ENCODE data around the gene RBPJ.
"Not testable (repeated sequence)": the region's sequence is repeated elsewhere in the genome, so short reads cannot be mapped to it uniquely, and the experiment has no call there.

The RBPJ gene

DNA sequence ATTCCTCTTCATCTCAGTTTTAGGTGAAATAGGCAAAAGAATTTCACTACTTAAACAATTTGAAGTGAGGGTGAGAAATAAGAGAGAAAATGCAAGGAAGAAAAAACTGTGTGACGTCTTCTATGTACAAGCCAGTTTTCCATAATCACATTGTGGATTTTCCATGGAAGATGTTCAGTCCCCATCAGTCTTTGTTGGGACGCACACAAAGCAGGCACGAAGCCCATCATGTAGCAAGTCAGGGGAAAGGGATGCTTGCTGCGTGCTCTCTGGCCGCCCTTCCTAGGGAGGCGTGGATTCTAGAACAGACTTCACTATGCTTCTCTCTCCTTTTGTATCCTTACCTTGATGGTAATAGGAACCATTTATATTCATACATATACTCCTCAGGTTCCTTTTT lies 54.7 kb downstream of the RBPJ start:
- DNase-seq (ENCODE audit: low read depth): no peak

DNA sequence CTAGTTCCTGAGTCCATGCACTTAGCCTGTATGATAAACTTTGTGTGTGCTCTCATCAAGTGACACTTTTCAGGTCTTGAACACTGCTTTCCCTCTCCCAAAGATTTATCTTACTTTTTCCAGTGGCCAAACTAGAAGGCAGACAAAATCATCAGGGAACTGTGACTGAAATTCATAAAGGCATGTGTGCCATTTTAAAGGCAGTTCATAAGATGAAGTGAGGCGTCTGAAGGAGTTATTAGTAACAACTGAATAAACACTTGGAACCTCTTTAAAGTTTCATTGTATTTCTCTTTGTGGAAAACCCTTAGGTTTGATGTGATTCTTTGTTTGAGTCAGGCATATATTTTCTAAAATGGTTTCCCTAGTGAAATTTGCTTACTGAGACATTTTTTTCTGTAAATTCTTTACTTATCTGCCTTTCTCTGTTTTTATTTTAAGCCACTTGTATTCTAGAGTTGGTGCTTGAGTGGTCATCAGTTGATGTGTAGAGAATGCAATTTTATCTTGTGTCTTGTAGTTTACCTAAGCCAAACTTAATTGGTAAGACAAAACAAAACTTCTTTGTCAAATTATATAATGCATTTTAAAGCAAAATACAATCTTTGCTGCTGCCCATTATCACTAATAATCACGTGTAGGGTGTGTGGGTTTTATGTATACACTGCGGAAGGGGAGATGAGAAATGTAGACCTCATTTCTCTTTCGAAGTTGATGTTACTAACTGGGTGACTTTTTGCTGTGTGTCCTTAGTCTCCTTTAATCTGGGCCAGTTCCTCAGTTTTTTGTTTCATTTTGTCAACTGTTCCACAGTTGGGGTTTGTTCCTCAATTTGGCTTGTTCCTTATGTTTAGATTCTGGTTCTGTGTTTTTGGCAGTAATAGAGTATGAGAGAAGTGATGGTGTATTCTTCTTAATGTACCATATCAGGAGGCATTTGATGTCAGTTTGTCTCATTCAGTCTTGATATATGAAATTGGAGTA lies 56.8 kb downstream of the RBPJ start:
- no peak for DNase-seq (ENCODE audit: low read depth)

DNA sequence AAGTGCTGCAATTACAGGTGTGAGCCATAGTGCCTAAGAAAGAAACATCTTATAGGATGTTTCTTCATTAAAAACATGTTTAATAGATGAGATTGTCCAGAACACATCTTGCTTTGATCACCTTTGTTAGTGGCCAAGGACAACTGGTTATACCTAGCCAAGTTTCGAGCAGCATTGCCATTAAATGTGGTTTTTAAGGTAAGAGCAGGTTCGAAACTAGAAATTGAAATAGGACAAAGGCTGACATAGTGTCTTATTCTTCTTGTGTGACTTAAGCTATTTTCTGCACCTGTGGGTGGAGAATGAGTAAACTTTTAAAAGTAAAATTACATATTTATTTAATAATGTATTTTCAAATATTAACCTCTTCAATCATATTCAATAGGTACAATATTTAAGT lies 59.0 kb downstream of the RBPJ start:
- no peak for DNase-seq (ENCODE audit: low read depth)

DNA sequence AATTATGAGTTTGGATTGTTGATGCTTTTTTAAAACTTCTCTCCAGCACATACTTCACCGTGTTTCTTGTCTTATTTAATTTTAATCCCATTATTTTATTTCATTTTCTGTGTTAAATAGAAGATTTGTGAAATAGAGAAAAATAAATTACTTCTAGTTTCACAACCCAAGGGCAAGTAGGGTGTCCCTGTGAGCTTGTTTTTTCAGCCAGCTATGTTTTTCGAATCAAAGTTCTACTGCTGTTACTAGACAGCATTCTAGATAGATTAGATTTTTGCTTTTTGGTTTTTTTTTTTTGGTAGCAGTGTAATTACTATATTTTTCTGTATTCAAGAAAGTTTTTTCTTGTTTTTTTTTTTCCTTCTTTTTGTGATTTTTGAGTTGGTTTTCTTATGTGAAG lies 59.9 kb downstream of the RBPJ start:
- no peak for DNase-seq (ENCODE audit: low read depth)

DNA sequence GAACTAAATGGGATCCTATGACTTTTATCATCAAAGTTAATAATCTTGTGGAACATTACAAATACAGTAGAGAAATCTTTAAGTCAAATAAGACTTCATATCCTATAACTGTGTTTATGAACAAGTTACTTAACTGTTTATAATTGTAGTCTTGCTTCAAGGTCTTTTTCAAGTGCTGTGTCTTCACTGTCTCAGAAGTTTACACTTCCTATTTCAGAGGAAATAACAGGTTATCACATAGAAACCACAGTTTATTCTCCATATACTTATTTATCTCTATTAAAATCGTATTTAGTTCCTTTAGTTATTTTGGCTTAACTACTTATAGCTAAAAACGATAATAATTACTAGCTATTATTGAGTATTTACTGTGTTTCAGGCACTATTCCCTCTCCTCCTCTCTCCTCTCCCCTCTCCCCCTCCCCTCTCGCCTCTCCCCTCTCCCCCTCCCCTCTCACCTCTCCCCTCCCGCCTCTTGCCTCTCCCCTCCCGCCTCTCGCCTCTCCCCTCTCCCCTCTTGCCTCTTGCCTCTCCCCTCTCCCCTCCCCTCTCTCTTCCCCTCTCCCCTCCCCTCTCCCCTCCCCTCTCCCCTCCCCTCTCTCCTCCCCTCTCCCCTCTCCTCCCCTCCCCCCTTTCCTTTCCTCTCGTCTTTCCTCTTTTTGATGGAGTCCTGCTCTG lies 63.7 kb downstream of the RBPJ start:
- DNase-seq (ENCODE audit: low read depth): no peak

DNA sequence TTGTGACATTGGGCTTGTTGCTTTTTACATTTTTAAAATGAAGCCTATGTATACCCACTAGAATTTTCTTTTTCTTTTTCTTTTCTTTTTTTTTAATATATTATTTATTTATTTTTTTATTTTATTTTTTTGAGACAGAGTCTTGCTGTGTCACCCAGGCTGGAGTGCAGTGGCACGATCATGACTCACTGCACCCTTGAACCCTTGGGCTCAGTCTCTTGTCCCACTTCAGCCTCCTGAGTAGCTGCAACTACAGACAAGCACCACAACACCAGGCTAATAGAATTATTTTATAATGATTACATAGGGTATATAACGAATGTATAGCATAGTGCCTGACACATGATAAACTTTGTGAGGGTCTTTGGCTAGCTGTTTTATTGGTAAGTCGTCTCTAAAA lies 64.9 kb downstream of the RBPJ start:
- DNase-seq (ENCODE audit: low read depth): no peak

- DNase-seq (ENCODE audit: low read depth): no peak
Measured at GRCh38 chr4:26386386-26386785, 65.6 kb downstream of the RBPJ start.

DNA sequence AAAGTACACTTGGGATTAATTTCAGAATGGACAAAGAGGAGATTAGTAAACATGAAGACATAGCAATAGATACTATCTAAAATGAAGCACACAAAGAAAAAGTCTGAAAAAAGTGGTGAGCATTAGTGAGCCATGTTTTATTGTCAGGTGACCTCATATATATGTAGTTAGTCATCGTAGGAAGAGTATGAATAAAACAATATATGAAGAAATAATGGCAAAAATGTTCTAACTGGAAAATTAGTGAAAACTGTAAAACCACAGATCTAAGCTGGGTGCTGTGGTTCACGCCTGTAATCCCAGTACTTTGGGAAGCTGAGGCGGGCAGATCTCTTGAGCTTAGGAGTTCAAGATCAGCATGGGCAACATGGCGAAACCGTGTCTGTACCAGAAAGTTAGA lies 67.9 kb downstream of the RBPJ start:
- DNase-seq (ENCODE audit: low read depth): no peak

- DNase-seq (ENCODE audit: low read depth): no peak
Measured at GRCh38 chr4:26397086-26397485, 76.3 kb downstream of the RBPJ start.

DNA sequence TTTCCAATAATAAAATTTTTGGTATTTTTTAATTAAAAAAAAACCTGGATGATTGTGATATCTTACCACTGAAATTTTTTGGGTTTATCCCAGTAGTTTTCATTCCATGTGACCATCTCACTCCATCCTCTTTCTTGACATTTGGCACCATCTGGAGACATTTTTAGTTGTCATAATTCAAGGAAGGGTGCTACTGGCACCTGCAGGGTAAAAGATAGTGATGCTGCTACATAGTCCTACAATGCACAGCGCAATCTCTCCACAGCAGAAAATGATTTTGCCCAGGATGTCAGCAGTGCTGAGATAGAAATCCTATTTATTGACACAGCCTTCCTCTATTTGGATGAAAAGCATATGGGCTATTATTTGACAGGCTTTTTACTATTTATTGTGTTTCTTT lies 79.3 kb downstream of the RBPJ start:
- no peak for DNase-seq (ENCODE audit: low read depth)

DNA sequence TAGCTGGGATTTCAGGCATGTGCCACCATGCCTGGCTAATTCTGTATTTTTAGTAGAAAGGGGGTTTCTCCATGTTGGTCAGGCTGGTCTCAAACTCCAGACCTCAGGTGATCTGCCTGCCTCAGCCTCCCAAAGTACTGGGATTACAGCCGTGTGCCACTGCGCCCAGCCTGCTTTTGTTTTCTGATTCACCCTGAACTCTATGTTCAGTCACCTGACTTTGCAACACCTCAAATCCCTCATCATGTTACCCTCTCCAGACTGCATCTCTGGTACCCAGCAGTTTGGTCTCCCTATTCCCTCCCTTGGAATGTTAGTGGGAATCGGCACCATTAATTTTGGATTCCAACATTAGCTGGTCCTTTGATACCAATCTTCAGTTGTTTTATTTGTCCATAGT lies 81.2 kb downstream of the RBPJ start:
- DNase-seq (ENCODE audit: low read depth): not testable (repeated sequence)

GRCh38 chr4:26402458-26402857 lies 81.6 kb downstream of the RBPJ start:
- DNase-seq (ENCODE audit: low read depth): no peak

DNA sequence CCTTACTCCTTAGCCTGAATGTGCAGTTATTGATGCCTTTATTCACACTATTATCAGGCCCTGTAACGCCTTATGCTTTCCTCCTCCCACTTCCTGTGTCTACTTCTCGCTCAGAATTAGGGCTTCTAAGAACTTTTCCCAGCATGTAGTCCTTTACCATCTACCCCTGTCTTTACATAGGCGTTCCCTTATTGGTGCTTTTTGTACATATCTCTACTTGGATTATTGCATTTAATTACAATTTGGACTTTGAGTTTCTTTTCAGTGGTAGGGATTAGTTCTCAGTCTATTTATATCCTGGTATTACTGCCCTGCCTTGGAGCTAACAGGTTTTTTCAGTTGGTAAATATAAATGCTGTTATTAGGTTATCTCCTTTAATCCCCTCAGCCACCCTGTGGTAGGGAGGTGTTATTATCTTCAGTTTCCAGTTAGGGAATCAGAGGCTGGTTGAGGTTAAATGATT lies 84.0 kb downstream of the RBPJ start:
- DNase-seq (ENCODE audit: low read depth): no peak

DNA sequence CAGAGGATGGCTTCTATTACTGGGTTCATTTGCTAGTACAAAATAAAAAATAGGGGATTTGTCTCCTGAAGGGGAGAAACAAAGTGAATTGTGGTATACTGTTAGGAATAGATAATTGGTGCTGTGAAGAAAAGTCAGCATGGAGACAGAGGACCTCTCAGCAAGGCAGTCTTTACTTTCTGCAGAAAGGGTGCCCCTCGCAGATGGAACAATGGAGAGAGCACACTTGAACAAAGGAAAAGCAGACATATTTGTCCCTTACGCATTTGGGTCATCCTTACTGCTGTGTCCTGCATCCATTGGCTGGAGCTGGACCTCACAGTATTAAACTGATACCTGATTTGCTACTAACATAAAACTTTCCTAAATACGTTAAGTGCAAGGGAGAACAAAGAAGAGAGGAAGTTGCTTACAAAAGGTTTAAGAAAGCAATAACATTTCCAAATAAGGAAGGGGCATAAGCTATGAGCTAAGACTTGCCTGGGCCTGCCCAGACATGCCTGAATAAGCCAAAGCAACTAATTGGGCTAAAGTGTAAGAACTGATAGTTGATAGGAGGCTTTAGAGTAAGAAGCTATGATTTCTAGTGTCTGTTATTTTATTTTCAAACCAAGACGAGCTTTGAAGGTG lies 85.6 kb downstream of the RBPJ start:
- DNase-seq (ENCODE audit: low read depth): no peak

- no peak for DNase-seq (ENCODE audit: low read depth)
Measured at GRCh38 chr4:26407476-26407875, 86.7 kb downstream of the RBPJ start.

DNA sequence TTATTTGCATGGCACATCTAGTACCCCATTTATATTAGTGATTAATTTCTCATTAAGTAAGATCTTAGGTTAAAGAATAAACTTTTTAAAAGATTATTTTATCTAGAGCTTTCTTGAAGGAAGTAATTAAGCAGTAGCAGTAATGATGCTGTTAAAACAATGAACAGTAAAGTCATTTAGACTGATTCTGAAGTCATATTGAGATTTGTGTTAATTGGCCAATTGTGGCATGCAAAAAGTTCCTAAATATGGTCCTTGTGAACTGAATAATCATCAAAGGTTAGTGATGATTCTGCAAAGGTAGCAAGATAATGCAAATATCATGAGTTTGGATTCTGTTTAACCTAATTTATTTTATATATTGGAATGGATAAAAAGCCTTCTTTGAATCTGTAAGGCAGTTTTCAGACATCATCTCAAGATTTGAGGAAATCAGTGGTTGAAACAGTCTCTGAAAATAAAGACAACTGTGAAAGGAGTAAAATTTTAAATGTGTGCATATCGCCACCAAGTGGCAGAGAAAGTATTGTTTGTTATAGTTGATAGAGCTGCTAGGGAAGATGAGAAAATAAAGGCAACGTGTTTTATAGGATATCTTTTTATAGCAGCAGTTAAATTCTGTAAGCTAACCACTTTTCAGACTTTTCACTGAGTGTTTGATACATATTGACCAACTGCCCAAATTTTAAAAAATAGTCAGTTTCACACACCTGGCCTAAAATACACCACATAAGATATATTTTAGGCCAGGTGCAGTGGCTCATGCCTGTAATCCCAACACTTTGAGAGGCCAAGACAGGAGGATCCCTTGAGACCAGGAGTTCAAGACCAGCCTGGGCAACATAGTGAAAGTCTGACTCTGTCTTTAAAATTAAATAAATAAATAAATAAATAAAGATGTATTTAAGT lies 89.8 kb downstream of the RBPJ start:
- DNase-seq (ENCODE audit: low read depth): no peak

DNA sequence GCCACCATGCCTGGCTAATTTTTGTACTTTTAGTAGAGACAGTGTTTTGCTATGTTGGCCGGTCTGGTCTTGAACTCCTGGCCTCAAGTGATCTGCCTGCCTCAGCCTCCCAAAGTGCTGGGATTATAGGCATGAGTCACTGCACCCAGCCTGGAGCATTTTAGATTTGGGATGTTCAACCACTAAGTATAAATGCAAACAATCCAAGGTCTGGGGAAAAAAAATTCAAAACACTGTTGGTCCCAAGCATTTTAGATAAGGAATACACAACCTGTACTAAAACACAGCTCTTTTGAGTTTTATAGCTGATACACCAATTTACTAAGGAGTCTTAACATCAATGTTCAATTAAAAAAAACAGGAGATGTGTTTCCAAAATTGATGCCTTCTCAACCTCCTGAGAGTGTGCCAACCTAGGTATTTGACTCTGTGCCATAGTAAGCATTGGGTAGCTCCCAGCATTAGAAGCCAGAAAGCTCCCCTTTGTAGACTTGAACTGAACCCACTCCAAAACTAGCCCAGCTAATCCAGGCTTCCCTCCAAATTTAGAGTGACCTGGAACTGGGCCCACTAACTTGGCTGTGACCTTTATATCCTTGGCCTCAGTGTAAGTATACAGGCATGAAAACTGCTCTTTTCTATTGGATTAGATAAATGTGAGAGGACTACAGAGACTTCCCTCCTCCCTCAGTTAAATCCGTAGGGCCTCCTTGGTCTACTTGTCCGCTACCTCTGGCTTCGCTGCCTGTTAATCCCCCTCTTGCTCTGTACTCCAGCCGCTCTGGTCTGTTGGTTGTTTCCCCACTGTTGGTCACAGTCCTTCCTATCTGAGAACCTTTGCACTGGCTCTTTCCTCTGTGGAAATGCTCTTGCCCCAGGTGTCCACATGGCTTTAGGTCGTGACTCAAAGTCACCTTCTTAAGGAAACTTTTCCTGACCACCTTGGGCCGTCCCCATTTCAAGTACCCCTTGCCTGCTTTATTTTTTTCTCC lies 91.9 kb downstream of the RBPJ start:
- DNase-seq (ENCODE audit: low read depth): no peak

- DNase-seq (ENCODE audit: low read depth): no peak
Measured at GRCh38 chr4:26413582-26413981, 92.8 kb downstream of the RBPJ start.

- DNase-seq (ENCODE audit: low read depth): no peak
Measured at GRCh38 chr4:26418107-26418506, 97.3 kb downstream of the RBPJ start.

DNA sequence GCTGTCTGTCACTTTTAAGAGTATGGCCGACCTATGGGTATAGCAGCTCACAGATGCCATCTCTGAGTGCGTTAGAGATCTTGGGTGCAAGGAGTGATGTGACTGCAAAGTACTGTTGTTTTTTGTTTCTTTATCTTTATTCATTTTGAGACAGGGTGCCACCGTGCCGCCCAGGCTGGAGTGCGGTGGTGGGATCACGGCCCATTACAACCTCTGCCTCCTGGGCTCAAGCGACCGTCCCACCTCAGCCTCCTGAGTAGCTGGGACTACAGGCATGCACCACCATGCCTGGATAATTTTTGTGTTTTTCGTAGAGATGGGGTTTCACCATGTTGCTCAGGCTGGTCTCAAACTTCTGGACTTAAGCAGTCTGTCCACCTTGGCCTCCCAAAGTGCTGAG lies 98.0 kb downstream of the RBPJ start:
- no peak for DNase-seq (ENCODE audit: low read depth)

DNA sequence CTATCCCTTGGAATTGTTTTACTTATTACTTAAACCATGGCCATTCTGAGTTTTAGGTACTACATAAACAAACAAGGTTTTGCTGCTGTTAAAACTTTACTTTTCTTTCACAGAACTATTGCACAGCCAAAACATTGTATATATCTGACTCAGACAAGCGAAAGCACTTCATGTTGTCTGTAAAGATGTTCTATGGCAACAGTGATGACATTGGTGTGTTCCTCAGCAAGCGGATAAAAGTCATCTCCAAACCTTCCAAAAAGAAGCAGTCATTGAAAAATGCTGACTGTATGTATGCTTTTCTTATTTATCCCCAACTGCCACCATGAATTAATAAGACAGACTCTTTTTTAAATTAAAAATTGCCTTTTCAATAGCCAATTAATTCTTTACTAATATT lies 99.6 kb downstream of the RBPJ start:
- peak; percentile 34 for DNase-seq (ENCODE audit: low read depth)

All from non-pigmented ciliary epithelial cell (primary cell).